ENCODE results near the gene FBXO41.

FBXO41 gene

GRCh38 chr2:73297151-73297559 lies 12.9 kb upstream of the FBXO41 start:
- Histone ChIP-seq H3K4me3 (ENCODE audit: low read depth in 1 of 2, low read length in 2 of 2) (no peak overlapping the region), H3K36me3 (ENCODE audit: control insufficient read depth in 1 of 2, insufficient read depth in 2 of 2, low read length in 2 of 2) (no peaks in the 10 kb centered on the region), H3K4me1 (ENCODE audit: control insufficient read depth in 1 of 2, insufficient read depth in 2 of 2, low read length in 2 of 2) (peaks cover 3 to 18% of the 10 kb centered on the region in 2 donors), H3K9me3 (ENCODE audit: control insufficient read depth in 1 of 2, low read length in 2 of 2) (peaks cover 0 to 2% of the 10 kb centered on the region in 2 donors), H3K27ac (ENCODE audit: low read length) (no peak overlapping the region), H3K27me3 (ENCODE audit: low read depth, low read length) (peaks cover 32% of the 10 kb centered on the region)

- peaks cover 35% of the 10 kb centered on the region for H3K27me3 ChIP-seq (ENCODE audit: low read depth, low read length)
- H3K9me3 ChIP-seq (ENCODE audit: control insufficient read depth in 1 of 2, low read length in 2 of 2), result peaks cover 0 to 2% of the 10 kb centered on the region in 2 donors
- H3K36me3 ChIP-seq (ENCODE audit: control insufficient read depth in 1 of 2, insufficient read depth in 2 of 2, low read length in 2 of 2), result no peaks in the 10 kb centered on the region
- no peak overlapping the region for H3K27ac ChIP-seq (ENCODE audit: low read length)
- H3K4me3 ChIP-seq (ENCODE audit: low read depth in 1 of 2, low read length in 2 of 2), result no peak overlapping the region
- H3K4me1 ChIP-seq (ENCODE audit: control insufficient read depth in 1 of 2, insufficient read depth in 2 of 2, low read length in 2 of 2), result peaks cover 3 to 30% of the 10 kb centered on the region in 2 donors
Observed at GRCh38 chr2:73295751-73296400, 11.6 kb upstream of the FBXO41 start.

GRCh38 chr2:73294239-73294638 lies 10.0 kb upstream of the FBXO41 start:
- Histone ChIP-seq H3K4me3 (ENCODE audit: low read depth in 1 of 2, low read length in 2 of 2) (no peak overlapping the region), H3K9me3 (ENCODE audit: control insufficient read depth in 1 of 2, low read length in 2 of 2) (peaks cover 0 to 2% of the 10 kb centered on the region in 2 donors), H3K27ac (ENCODE audit: low read length) (no peak overlapping the region), H3K4me1 (ENCODE audit: control insufficient read depth in 1 of 2, insufficient read depth in 2 of 2, low read length in 2 of 2) (peaks cover 3 to 30% of the 10 kb centered on the region in 2 donors), H3K27me3 (ENCODE audit: low read depth, low read length) (peaks cover 40% of the 10 kb centered on the region), H3K36me3 (ENCODE audit: control insufficient read depth in 1 of 2, insufficient read depth in 2 of 2, low read length in 2 of 2) (no peaks in the 10 kb centered on the region)

- no peak within 1 kb of the TSS for H3K27ac ChIP-seq (ENCODE audit: low read length)
- peak within 1 kb of the TSS in 1 of 2 donors; percentile 70 for H3K4me3 ChIP-seq (ENCODE audit: low read depth in 1 of 2, low read length in 2 of 2)
- H3K4me1 ChIP-seq (ENCODE audit: control insufficient read depth in 1 of 2, insufficient read depth in 2 of 2, low read length in 2 of 2), result peaks cover 3 to 30% of the 10 kb centered on the region in 2 donors
- no peaks in the 10 kb centered on the region for H3K36me3 ChIP-seq (ENCODE audit: control insufficient read depth in 1 of 2, insufficient read depth in 2 of 2, low read length in 2 of 2)
- H3K27me3 ChIP-seq (ENCODE audit: low read depth, low read length), result peaks cover 40% of the 10 kb centered on the region
- peaks cover 0 to 2% of the 10 kb centered on the region in 2 donors for H3K9me3 ChIP-seq (ENCODE audit: control insufficient read depth in 1 of 2, low read length in 2 of 2)
Observed at GRCh38 chr2:73293534-73294171, 9.4 kb upstream of the FBXO41 start, which contains the start of gene EGR4. Gene EGR4 (minus strand): TSS chr2:73293548. CDS start chr2:73293317, 231 bp downstream.

GRCh38 chr2:73292906-73293533 lies 8.7 kb upstream of the FBXO41 start:
- Histone ChIP-seq H3K9me3 (ENCODE audit: control insufficient read depth in 1 of 2, low read length in 2 of 2) (peaks cover 0 to 2% of the 10 kb centered on the region in 2 donors), H3K36me3 (ENCODE audit: control insufficient read depth in 1 of 2, insufficient read depth in 2 of 2, low read length in 2 of 2) (no peaks in the 10 kb centered on the region), H3K27me3 (ENCODE audit: low read depth, low read length) (peaks cover 40% of the 10 kb centered on the region), H3K27ac (ENCODE audit: low read length) (no peak overlapping the region), H3K4me1 (ENCODE audit: control insufficient read depth in 1 of 2, insufficient read depth in 2 of 2, low read length in 2 of 2) (peaks cover 3 to 30% of the 10 kb centered on the region in 2 donors), H3K4me3 (ENCODE audit: low read depth in 1 of 2, low read length in 2 of 2) (peak overlapping the region in 1 of 2 donors; percentile 70)

- Histone ChIP-seq H3K9me3 (ENCODE audit: control insufficient read depth in 1 of 2, low read length in 2 of 2) (peaks cover 0 to 2% of the 10 kb centered on the region in 2 donors), H3K27me3 (ENCODE audit: low read depth, low read length) (peaks cover 40% of the 10 kb centered on the region), H3K27ac (ENCODE audit: low read length) (no peak overlapping the region), H3K36me3 (ENCODE audit: control insufficient read depth in 1 of 2, insufficient read depth in 2 of 2, low read length in 2 of 2) (no peaks in the 10 kb centered on the region), H3K4me1 (ENCODE audit: control insufficient read depth in 1 of 2, insufficient read depth in 2 of 2, low read length in 2 of 2) (peaks cover 3 to 30% of the 10 kb centered on the region in 2 donors), H3K4me3 (ENCODE audit: low read depth in 1 of 2, low read length in 2 of 2) (no peak overlapping the region)
Observed at GRCh38 chr2:73292316-73292905, 8.1 kb upstream of the FBXO41 start.

- Histone ChIP-seq H3K4me1 (ENCODE audit: control insufficient read depth in 1 of 2, insufficient read depth in 2 of 2, low read length in 2 of 2) (peaks cover 3 to 30% of the 10 kb centered on the region in 2 donors), H3K27ac (ENCODE audit: low read length) (no peak overlapping the region), H3K4me3 (ENCODE audit: low read depth in 1 of 2, low read length in 2 of 2) (peak overlapping the region in 1 of 2 donors; percentile 54), H3K36me3 (ENCODE audit: control insufficient read depth in 1 of 2, insufficient read depth in 2 of 2, low read length in 2 of 2) (no peaks in the 10 kb centered on the region), H3K9me3 (ENCODE audit: control insufficient read depth in 1 of 2, low read length in 2 of 2) (peaks cover 0 to 2% of the 10 kb centered on the region in 2 donors), H3K27me3 (ENCODE audit: low read depth, low read length) (peaks cover 36% of the 10 kb centered on the region)
Observed at GRCh38 chr2:73291461-73292315, 7.4 kb upstream of the FBXO41 start.

GRCh38 chr2:73291093-73291460 lies 6.8 kb upstream of the FBXO41 start:
- Histone ChIP-seq H3K36me3 (ENCODE audit: control insufficient read depth in 1 of 2, insufficient read depth in 2 of 2, low read length in 2 of 2) (no peaks in the 10 kb centered on the region), H3K9me3 (ENCODE audit: control insufficient read depth in 1 of 2, low read length in 2 of 2) (peaks cover 0 to 2% of the 10 kb centered on the region in 2 donors), H3K27me3 (ENCODE audit: low read depth, low read length) (peaks cover 34% of the 10 kb centered on the region), H3K27ac (ENCODE audit: low read length) (no peak overlapping the region), H3K4me3 (ENCODE audit: low read depth in 1 of 2, low read length in 2 of 2) (peak overlapping the region in 1 of 2 donors; percentile 54), H3K4me1 (ENCODE audit: control insufficient read depth in 1 of 2, insufficient read depth in 2 of 2, low read length in 2 of 2) (peaks cover 3 to 30% of the 10 kb centered on the region in 2 donors)

- H3K27ac ChIP-seq (ENCODE audit: low read length), result no peak overlapping the region
- peaks cover 3 to 30% of the 10 kb centered on the region in 2 donors for H3K4me1 ChIP-seq (ENCODE audit: control insufficient read depth in 1 of 2, insufficient read depth in 2 of 2, low read length in 2 of 2)
- no peaks in the 10 kb centered on the region for H3K36me3 ChIP-seq (ENCODE audit: control insufficient read depth in 1 of 2, insufficient read depth in 2 of 2, low read length in 2 of 2)
- peaks cover 0 to 2% of the 10 kb centered on the region in 2 donors for H3K9me3 ChIP-seq (ENCODE audit: control insufficient read depth in 1 of 2, low read length in 2 of 2)
- H3K4me3 ChIP-seq (ENCODE audit: low read depth in 1 of 2, low read length in 2 of 2), result no peak overlapping the region
- H3K27me3 ChIP-seq (ENCODE audit: low read depth, low read length), result peaks cover 29% of the 10 kb centered on the region
Observed at GRCh38 chr2:73290049-73290839, 6.0 kb upstream of the FBXO41 start.

GRCh38 chr2:73289304-73289703 lies 5.0 kb upstream of the FBXO41 start:
- H3K27ac ChIP-seq (ENCODE audit: low read length), result no peak overlapping the region
- H3K4me3 ChIP-seq (ENCODE audit: low read depth in 1 of 2, low read length in 2 of 2), result no peak overlapping the region
- peaks cover 28% of the 10 kb centered on the region for H3K27me3 ChIP-seq (ENCODE audit: low read depth, low read length)

More at GRCh38 chr2:73289304-73289703, 5.0 kb upstream of the FBXO41 start:
- Histone ChIP-seq H3K36me3 (ENCODE audit: control insufficient read depth in 1 of 2, insufficient read depth in 2 of 2, low read length in 2 of 2) (no peaks in the 10 kb centered on the region), H3K4me1 (ENCODE audit: control insufficient read depth in 1 of 2, insufficient read depth in 2 of 2, low read length in 2 of 2) (peaks cover 3 to 38% of the 10 kb centered on the region in 2 donors), H3K9me3 (ENCODE audit: control insufficient read depth in 1 of 2, low read length in 2 of 2) (peaks cover 0 to under 1% of the 10 kb centered on the region in 2 donors)
